NOMO-1 (cell line): ENCODE data around the gene THUMPD1.
A peak's percentile ranks its signal among the peaks of the same experiment; 100 is the strongest.
"Not testable (repeated sequence)": the region's sequence is repeated elsewhere in the genome, so short reads cannot be mapped to it uniquely, and the experiment has no call there.

Source experiments
- DNase-seq, 2 experiments: peaks; one replicate each; lab custom pipeline; 2025; ENCODE audit not compliant: unreplicated experiment in 2 of 2; lab: John Stamatoyannopoulos, UW

THUMPD1 gene

GRCh38 chr16:20741554-20742285 lies at the start of gene THUMPD1:
TSS of gene THUMPD1 (minus strand) at chr16:20741818. CDS start at chr16:20741739, 79 bp downstream.
- DNase-seq: peak; percentile 86 to 93

GRCh38 chr16:20789130-20789529 lies 47.5 kb upstream of the THUMPD1 start:
- DNase-seq: no peak

GRCh38 chr16:20784204-20784603 lies 42.6 kb upstream of the THUMPD1 start:
- no peak for DNase-seq

GRCh38 chr16:20782470-20782869 lies 40.9 kb upstream of the THUMPD1 start:
- DNase-seq: no peak

GRCh38 chr16:20781697-20782096 lies 40.1 kb upstream of the THUMPD1 start:
- DNase-seq: peak; percentile 70 to 89

- DNase-seq: peak; percentile 3 to 20
Observed at GRCh38 chr16:20774703-20775362, 33.2 kb upstream of the THUMPD1 start.

GRCh38 chr16:20773679-20774078 lies 32.1 kb upstream of the THUMPD1 start:
- no peak for DNase-seq

- no peak for DNase-seq
Observed at GRCh38 chr16:20768818-20769217, 27.2 kb upstream of the THUMPD1 start.

- DNase-seq: no peak
Observed at GRCh38 chr16:20768121-20768520, 26.5 kb upstream of the THUMPD1 start.

GRCh38 chr16:20767577-20767976 lies 26.0 kb upstream of the THUMPD1 start:
- no peak for DNase-seq

GRCh38 chr16:20766294-20766693 lies 24.7 kb upstream of the THUMPD1 start:
- no peak for DNase-seq

- no peak for DNase-seq
Observed at GRCh38 chr16:20765732-20766131, 24.1 kb upstream of the THUMPD1 start.

- DNase-seq: not testable (repeated sequence)
Observed at GRCh38 chr16:20764448-20764847, 22.8 kb upstream of the THUMPD1 start.

GRCh38 chr16:20763461-20764232 lies 22.0 kb upstream of the THUMPD1 start, which contains the start of gene ACSM3:
TSS of gene ACSM3 (plus strand) at chr16:20764014. CDS start at chr16:20770035, 6,021 bp downstream.
- DNase-seq: peak; percentile 88 to 97

- DNase-seq: no peak
Observed at GRCh38 chr16:20762404-20763123, 20.9 kb upstream of the THUMPD1 start.

GRCh38 chr16:20761175-20761574 lies 19.6 kb upstream of the THUMPD1 start:
- DNase-seq: no peak

- no peak for DNase-seq
Observed at GRCh38 chr16:20760346-20760745, 18.7 kb upstream of the THUMPD1 start.

GRCh38 chr16:20755799-20756198 lies 14.2 kb upstream of the THUMPD1 start:
- DNase-seq: not testable (repeated sequence)

- DNase-seq: no peak
Observed at GRCh38 chr16:20755238-20755637, 13.6 kb upstream of the THUMPD1 start.

GRCh38 chr16:20753727-20754126 lies 12.1 kb upstream of the THUMPD1 start:
- no peak for DNase-seq

- no peak for DNase-seq
Observed at GRCh38 chr16:20750558-20750957, 8.9 kb upstream of the THUMPD1 start.
